HEK293T (cell line): ENCODE measurements around the gene WDR74.

Experiments used
- BHLHE40 ChIP-seq: fragments of 450-650 bp; IDR thresholded peaks from 2 replicates; pipeline ENCODE4 v1.6.1; 2016; ENCODE audit warnings: mild to moderate bottlenecking, moderate library complexity, borderline replicate concordance
- FOXK2 ChIP-seq: fragments of 450-650 bp; IDR thresholded peaks from 2 replicates; pipeline ENCODE4 v1.6.1; 2016; ENCODE audit warnings: mild to moderate bottlenecking
- FOXM1 ChIP-seq: fragments of 450-650 bp; IDR thresholded peaks from 2 replicates; pipeline ENCODE4 v1.6.1; 2017; ENCODE audit warnings: mild to moderate bottlenecking, borderline replicate concordance
- L3MBTL2 ChIP-seq: fragments of 450-650 bp; conservative IDR thresholded peaks from 2 replicates; pipeline ENCODE4 v1.6.1; 2016; ENCODE audit warnings: mild to moderate bottlenecking
- NFRKB ChIP-seq: fragments of 450-650 bp; IDR thresholded peaks from 2 replicates; pipeline ENCODE4 v1.6.1; 2016; ENCODE audit warnings: mild to moderate bottlenecking, moderate library complexity
- SP1 ChIP-seq: fragments of 450-650 bp; IDR thresholded peaks from 2 replicates; pipeline ENCODE4 v1.6.1; 2017
- TARDBP ChIP-seq: fragments of 450-650 bp; IDR thresholded peaks from 2 replicates; pipeline ENCODE4 v1.6.1; 2016

GRCh38 chr11:62846177-62846576, 6.8 kb upstream of the WDR74 start:
- no peak for TF ChIP-seq FOXK2
- no peak for TF ChIP-seq SP1
- TF ChIP-seq FOXM1 = no peak
- TF ChIP-seq TARDBP = no peak
- TF ChIP-seq L3MBTL2 = no peak
- TF ChIP-seq NFRKB = no peak
- no peak for TF ChIP-seq BHLHE40
